Measurements from ENCODE around the gene DIP2C. TPM values are rescaled to one million over a fixed set of nuclear protein-coding genes. Genes with fewer than 3 reads are reported as not detected.

Gene DIP2C, protein sequence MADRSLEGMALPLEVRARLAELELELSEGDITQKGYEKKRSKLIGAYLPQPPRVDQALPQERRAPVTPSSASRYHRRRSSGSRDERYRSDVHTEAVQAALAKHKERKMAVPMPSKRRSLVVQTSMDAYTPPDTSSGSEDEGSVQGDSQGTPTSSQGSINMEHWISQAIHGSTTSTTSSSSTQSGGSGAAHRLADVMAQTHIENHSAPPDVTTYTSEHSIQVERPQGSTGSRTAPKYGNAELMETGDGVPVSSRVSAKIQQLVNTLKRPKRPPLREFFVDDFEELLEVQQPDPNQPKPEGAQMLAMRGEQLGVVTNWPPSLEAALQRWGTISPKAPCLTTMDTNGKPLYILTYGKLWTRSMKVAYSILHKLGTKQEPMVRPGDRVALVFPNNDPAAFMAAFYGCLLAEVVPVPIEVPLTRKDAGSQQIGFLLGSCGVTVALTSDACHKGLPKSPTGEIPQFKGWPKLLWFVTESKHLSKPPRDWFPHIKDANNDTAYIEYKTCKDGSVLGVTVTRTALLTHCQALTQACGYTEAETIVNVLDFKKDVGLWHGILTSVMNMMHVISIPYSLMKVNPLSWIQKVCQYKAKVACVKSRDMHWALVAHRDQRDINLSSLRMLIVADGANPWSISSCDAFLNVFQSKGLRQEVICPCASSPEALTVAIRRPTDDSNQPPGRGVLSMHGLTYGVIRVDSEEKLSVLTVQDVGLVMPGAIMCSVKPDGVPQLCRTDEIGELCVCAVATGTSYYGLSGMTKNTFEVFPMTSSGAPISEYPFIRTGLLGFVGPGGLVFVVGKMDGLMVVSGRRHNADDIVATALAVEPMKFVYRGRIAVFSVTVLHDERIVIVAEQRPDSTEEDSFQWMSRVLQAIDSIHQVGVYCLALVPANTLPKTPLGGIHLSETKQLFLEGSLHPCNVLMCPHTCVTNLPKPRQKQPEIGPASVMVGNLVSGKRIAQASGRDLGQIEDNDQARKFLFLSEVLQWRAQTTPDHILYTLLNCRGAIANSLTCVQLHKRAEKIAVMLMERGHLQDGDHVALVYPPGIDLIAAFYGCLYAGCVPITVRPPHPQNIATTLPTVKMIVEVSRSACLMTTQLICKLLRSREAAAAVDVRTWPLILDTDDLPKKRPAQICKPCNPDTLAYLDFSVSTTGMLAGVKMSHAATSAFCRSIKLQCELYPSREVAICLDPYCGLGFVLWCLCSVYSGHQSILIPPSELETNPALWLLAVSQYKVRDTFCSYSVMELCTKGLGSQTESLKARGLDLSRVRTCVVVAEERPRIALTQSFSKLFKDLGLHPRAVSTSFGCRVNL (N-terminal part only)
- 39.2 TPM for total RNA-seq

DNA sequence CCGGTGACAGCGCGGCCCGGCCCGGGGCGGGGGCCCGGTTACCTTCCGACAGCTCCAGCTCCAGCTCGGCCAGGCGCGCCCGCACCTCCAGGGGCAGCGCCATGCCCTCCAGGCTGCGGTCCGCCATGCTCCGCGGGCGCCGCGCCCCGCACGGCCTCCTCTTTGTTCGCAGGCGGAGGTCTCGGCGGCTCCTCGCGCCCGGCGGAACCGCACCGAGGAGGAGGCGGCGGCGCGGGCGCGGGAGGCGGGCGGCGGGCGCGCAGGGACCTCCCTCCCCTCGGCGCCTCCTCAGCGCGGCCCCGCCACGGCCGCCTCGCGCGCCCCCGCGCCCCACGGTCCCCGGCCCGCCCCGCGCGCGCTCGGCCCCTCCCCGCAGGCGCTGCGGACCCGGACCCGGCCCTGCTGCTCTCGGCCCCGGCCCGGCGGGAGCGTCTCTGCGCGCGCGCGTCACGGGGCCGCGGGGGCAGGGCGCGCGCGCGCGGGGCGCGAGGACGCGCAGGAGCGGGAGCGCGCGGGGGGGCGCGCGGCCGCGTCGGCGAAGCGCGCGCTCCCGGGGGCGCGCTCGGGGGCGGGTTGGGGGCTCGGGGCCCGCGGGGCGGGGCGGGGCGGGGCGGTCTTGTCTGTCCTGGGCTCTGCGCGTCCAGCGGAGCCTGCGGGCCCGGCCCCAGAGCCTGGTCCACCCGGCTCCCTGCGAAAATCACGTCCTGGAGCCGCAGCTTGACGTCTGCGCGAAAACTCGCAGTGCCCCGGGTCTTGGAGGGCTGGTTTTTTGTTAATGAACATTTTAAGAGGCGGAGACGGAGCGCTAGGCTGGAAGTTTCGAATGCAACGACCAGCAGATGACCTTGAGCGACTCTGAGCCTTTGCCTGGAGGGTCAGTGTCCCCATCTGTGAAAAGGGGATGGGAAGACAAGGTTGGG, at the start of gene DIP2C:
Gene DIP2C, minus strand, starts transcription at position 217 of the 920 bp plus-strand sequence. Its CDS starts 90 bp downstream, at position 127.

Other genes with a start within 250 kb of the DIP2C start
- gene LARP4B, start 242.0 kb upstream of the DIP2C start, total RNA-seq: 54.6 TPM

Data from camera-type eye (tissue), 1 donor.